SH-SY5Y (cell line): Measurements from ENCODE around the gene CAMP.

ENCODE experiments used
- GATA2 ChIP-seq: IDR thresholded peaks from 2 replicates; pipeline ENCODE4 v1.6.1; 2011; ENCODE audit warnings: mild to moderate bottlenecking, low read depth, low read length
- GATA3 ChIP-seq: IDR thresholded peaks from 2 replicates; pipeline ENCODE4 v1.6.1; 2011; ENCODE audit warnings: low read depth, mild to moderate bottlenecking, low read length, moderate library complexity

DNA sequence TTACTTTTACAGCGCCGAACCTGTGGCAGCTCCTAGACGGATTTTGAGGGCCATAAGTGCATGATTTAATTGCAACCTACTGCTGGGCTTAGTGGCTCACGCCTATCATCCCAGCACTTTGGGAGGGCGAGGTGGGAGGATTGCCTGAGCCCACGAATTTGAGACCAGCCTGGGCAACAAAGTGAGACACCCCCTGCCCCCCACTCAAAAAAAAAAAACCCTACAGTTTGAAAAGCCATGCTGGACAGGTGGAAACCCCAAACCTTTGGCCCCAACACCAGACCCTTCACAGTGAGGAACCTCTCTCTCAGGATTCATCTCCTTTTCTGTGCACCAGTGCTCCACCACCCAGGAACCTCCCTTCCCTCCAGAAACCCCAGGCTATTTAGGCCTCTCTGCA, 34.0 kb upstream of the CAMP start:
- no peak for TF ChIP-seq GATA2
- no peak for TF ChIP-seq GATA3
